K562 (cell line): Measurements from ENCODE around the gene FGF21. TPM values are rescaled to one million over a fixed set of nuclear protein-coding genes. Genes with fewer than 3 reads are reported as not detected.

Experiments
- HDAC6 ChIP-seq: IDR thresholded peaks from 2 replicates; pipeline ENCODE4 v1.6.1; 2012; ENCODE audit warnings: low read depth, mild to moderate bottlenecking, control low read depth, inconsistent platforms, low read length, moderate library complexity
- HNRNPH1 ChIP-seq: fragments of 200-400 bp; formaldehyde crosslinking; optimal IDR thresholded peaks from 2 replicates; pipeline ENCODE3; 2017; ENCODE audit warnings: low read depth, mild to moderate bottlenecking, low read length, moderate library complexity
- POLR2G ChIP-seq: fragments of 200-400 bp; formaldehyde crosslinking; IDR thresholded peaks from 2 replicates; pipeline ENCODE4 v1.6.1; 2017; ENCODE audit warnings: low read depth, mild to moderate bottlenecking, antibody characterized with exemption, low read length, moderate library complexity
- U2AF1 ChIP-seq: fragments of 200-400 bp; formaldehyde crosslinking; optimal IDR thresholded peaks from 2 replicates; pipeline ENCODE3; 2017; ENCODE audit warnings: mild to moderate bottlenecking, low read depth, low read length, moderate library complexity
- ZNF282 ChIP-seq: sonication (generic); formaldehyde crosslinking; IDR thresholded peaks from 2 replicates; pipeline ENCODE4 v1.8.1; 2023; ENCODE audit warnings: missing genetic modification reagents
- polyA plus RNA-seq, 8 experiments: library from polyadenylated mRNA; depleted of rRNA in 4 of 8; stranded (reverse) in 5 of 8; unstranded in 3 of 8; fragments of >200 nt; fragmentation: Nextera tagmentation in 2 of 8; fragmentation: Illumina TruSeq in 1 of 8; extraction: Ambion mirVana in 2 of 8; extraction: Trizol in 1 of 8; gene quantifications; 2 replicates each; pipeline versions ENCODE4 v1.2.1 to v1.2.3, GENCODE V29; 2011 to 2014; ENCODE audit warnings: inconsistent platforms in 1 of 8, missing spikeins in 1 of 8
- total RNA-seq, 7 experiments: library from RNA; depleted of rRNA in 6 of 7; stranded (reverse); fragments of >200 nt in 6 of 7; fragmentation: Illumina TruSeq in 2 of 7; extraction: Trizol in 2 of 7; gene quantifications; 2 replicates each; pipeline versions ENCODE4 v1.2.1 to v1.2.3, GENCODE V29; 2011 to 2021; ENCODE audit warnings: low replicate concordance in 1 of 7
- TF ChIP-seq, protein P1 (sequence below): sonication (generic); formaldehyde crosslinking; IDR thresholded peaks from 2 replicates; pipeline ENCODE4 v1.8.1; 2023; ENCODE audit warnings: mild to moderate bottlenecking, missing genetic modification reagents, moderate library complexity
- TF ChIP-seq, protein P2 (sequence below): fragments of 250-450 bp; sonication (Bioruptor Pico); IDR thresholded peaks from 2 replicates; pipeline ENCODE4 v1.8.0; 2021; ENCODE audit warnings: borderline replicate concordance, mild to moderate bottlenecking, moderate library complexity; ENCODE audit not compliant: poor library complexity, severe bottlenecking
- TF ChIP-seq, protein P3 (sequence below), 2 experiments: fragments of 450-650 bp; IDR thresholded peaks; 2 replicates each; pipeline ENCODE4 v1.6.1; 2016; ENCODE audit warnings: mild to moderate bottlenecking in 2 of 2, borderline replicate concordance in 1 of 2, low read depth in 1 of 2, moderate library complexity in 1 of 2

The FGF21 gene
- total and polyA plus RNA-seq, 9 of the 15 experiments (the other 6 are each of a cell fraction or from before 2014, with no cell fraction given): 0.04 to 0.77 (median 0.09) TPM; not detected in 6

DNA sequence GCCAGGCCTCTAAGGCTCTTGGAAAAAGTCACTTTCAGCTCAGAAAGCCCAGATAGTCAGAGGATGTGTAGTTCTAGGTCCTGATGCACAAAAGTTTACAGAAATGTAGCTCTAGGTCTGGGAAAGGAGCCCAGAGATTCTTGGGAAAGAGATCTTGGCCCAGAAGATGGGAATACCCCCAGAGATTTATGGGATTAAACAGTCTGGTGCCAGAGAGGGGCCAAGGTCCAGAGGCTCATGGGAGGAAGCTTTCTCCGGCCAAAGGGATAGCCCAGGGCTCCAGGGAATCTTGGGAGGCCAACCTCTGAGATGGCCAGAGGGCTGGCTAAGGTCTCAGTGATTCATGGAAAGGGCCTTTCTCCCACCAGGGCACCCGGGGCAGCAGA is 40.4 kb downstream of the FGF21 start (continued):
- TF ChIP-seq, protein P1, sequence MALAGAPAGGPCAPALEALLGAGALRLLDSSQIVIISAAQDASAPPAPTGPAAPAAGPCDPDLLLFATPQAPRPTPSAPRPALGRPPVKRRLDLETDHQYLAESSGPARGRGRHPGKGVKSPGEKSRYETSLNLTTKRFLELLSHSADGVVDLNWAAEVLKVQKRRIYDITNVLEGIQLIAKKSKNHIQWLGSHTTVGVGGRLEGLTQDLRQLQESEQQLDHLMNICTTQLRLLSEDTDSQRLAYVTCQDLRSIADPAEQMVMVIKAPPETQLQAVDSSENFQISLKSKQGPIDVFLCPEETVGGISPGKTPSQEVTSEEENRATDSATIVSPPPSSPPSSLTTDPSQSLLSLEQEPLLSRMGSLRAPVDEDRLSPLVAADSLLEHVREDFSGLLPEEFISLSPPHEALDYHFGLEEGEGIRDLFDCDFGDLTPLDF (CRISPR knock-in tag): 0 out of 2 replicates have a peak, but pooled peaks have one; percentile 2
- TF ChIP-seq, protein P2, sequence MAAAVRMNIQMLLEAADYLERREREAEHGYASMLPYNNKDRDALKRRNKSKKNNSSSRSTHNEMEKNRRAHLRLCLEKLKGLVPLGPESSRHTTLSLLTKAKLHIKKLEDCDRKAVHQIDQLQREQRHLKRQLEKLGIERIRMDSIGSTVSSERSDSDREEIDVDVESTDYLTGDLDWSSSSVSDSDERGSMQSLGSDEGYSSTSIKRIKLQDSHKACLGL (CRISPR knock-in tag): no peak
- TF ChIP-seq POLR2G: no peak
- TF ChIP-seq, protein P3, sequence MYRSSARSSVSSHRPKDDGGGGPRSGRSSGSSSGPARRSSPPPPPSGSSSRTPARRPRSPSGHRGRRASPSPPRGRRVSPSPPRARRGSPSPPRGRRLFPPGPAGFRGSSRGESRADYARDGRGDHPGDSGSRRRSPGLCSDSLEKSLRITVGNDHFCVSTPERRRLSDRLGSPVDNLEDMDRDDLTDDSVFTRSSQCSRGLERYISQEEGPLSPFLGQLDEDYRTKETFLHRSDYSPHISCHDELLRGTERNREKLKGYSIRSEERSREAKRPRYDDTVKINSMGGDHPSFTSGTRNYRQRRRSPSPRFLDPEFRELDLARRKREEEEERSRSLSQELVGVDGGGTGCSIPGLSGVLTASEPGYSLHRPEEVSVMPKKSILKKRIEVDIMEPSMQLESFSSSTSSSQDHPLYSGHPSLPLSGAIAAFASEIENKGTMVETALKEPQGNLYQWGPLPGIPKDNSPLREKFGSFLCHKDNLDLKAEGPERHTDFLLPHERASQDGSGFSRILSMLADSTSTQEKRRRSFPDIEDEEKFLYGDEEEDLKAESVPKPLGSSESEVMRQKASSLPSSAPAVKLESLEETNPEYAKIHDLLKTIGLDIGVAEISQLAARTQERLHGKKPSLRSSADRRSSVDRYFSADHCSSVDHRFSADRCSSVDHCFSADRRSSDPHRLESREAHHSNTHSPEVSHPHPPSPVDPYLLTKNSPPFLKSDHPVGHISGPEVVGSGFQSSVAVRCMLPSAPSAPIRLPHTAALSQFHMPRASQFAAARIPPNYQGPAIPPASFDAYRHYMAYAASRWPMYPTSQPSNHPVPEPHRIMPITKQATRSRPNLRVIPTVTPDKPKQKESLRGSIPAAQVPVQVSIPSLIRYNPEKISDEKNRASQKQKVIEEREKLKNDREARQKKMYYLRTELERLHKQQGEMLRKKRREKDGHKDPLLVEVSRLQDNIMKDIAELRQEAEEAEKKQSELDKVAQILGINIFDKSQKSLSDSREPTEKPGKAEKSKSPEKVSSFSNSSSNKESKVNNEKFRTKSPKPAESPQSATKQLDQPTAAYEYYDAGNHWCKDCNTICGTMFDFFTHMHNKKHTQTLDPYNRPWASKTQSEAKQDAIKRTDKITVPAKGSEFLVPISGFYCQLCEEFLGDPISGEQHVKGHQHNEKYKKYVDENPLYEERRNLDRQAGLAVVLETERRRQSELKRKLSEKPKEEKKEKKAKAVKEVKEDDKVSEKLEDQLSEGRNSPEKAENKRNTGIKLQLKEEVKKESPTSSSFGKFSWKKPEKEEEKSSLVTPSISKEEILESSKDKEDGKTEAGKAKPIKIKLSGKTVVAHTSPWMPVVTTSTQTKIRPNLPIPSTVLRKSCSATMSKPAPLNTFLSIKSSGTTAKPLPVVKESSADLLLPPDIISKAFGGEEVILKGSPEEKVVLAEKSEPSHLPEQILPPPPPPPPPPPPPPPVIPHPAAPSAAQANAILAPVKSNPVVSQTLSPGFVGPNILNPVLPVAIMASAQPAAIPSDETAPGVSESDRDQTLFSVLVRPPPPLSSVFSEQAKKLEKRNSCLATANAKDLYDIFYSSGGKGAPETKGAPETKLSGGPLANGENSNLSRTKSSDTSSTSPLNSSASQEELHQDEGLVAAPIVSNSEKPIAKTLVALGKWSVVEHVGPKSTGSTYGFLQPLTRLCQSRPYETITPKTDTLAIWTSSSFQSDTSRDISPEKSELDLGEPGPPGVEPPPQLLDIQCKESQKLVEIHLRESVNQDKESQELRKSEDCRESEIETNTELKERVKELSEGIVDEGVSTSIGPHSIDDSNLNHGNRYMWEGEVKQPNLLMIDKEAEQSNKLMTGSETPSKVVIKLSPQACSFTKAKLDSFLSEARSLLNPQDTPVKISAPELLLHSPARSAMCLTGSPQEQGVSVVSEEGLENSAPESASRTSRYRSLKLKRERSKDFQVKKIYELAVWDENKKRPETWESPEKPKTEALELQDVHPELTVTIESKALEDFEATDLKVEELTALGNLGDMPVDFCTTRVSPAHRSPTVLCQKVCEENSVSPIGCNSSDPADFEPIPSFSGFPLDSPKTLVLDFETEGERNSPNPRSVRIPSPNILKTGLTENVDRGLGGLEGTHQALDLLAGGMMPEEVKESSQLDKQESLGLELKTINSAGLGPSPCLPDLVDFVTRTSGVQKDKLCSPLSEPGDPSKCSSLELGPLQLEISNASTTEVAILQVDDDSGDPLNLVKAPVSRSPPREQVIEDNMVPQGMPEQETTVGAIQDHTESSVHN (IDR thresholded peaks at IDR 0.05; ENCODE audit: borderline replicate concordance in 1 of 2, low read depth in 1 of 2): no peak
- no peak for TF ChIP-seq HNRNPH1
- no peak for TF ChIP-seq U2AF1
- no peak for TF ChIP-seq ZNF282 (CRISPR knock-in tag)
- no peak for TF ChIP-seq HDAC6
- TF ChIP-seq, all 486 proteins: peak for 6
